DOHH2 (cell line): ENCODE data around the gene B3GNT9.

Experiments used
- H3F3A ChIP-seq: fragments of 200-600 bp; sonication (generic), shearing (Covaris generic); 2 replicates; pipeline ENCODE4 v1.6.0; 2016; ENCODE audit warnings: antibody characterized with exemption, mild to moderate bottlenecking; ENCODE audit not compliant: control insufficient read depth, insufficient read depth
- H3K27ac ChIP-seq: fragments of 200-600 bp; sonication (generic); 2 replicates; pipeline ENCODE4 v1.5.1; 2014; ENCODE audit warnings: low read depth, mild to moderate bottlenecking, low read length, moderate library complexity
- H3K27me3 ChIP-seq: fragments of 200-600 bp; sonication (generic); 2 replicates; pipeline ENCODE4 v1.6.1; 2014; ENCODE audit warnings: mild to moderate bottlenecking, low read length, mixed read lengths; ENCODE audit not compliant: control insufficient read depth
- H3K36me3 ChIP-seq: fragments of 200-600 bp; sonication (generic); 2 replicates; pipeline ENCODE4 v1.6.1; 2014; ENCODE audit warnings: mild to moderate bottlenecking, low read length, moderate library complexity, mixed read lengths; ENCODE audit not compliant: control insufficient read depth
- H3K4me1 ChIP-seq: fragments of 200-600 bp; sonication (generic); 2 replicates; pipeline ENCODE4 v1.6.1; 2014; ENCODE audit warnings: mild to moderate bottlenecking, low read length, mixed read lengths; ENCODE audit not compliant: control insufficient read depth
- H3K4me2 ChIP-seq: fragments of 200-600 bp; sonication (generic); 2 replicates; pipeline ENCODE4 v1.6.0; 2014; ENCODE audit warnings: mild to moderate bottlenecking, low read length, moderate library complexity
- H3K4me3 ChIP-seq: fragments of 200-600 bp; sonication (generic); 2 replicates; pipeline ENCODE4 v1.5.1; 2014; ENCODE audit warnings: mild to moderate bottlenecking, low read length, mixed read lengths
- H3K79me2 ChIP-seq: fragments of 200-600 bp; sonication (generic); 2 replicates; pipeline ENCODE4 v1.6.1; 2014; ENCODE audit warnings: mild to moderate bottlenecking, low read length, mixed read lengths; ENCODE audit not compliant: control insufficient read depth
- H3K9me2 ChIP-seq: fragments of 200-600 bp; sonication (generic); replicated peaks from 2 replicates; pipeline ENCODE4 v1.6.1; 2014; ENCODE audit warnings: mild to moderate bottlenecking, low read length, mixed read lengths; ENCODE audit not compliant: control insufficient read depth
- H3K9me3 ChIP-seq: fragments of 200-600 bp; sonication (generic); 2 replicates; pipeline ENCODE4 v1.6.1; 2014; ENCODE audit warnings: antibody characterized with exemption, low read length, mixed read lengths; ENCODE audit not compliant: control insufficient read depth, insufficient read depth
- H4K20me1 ChIP-seq: fragments of 200-600 bp; sonication (generic); 2 replicates; pipeline ENCODE4 v1.6.0; 2014; ENCODE audit warnings: low read depth, mild to moderate bottlenecking, antibody characterized with exemption, low read length, moderate library complexity; ENCODE audit not compliant: control insufficient read depth, insufficient read depth
- CTCF ChIP-seq: fragments of 200-600 bp; sonication (generic); IDR thresholded peaks from one replicate; pipeline ENCODE4 v1.5.1; 2014; ENCODE audit warnings: antibody characterized with exemption, mild to moderate bottlenecking, low read depth, low read length; ENCODE audit not compliant: poor library complexity, severe bottlenecking
- EZH2phosphoT487 ChIP-seq: fragments of 200-600 bp; sonication (generic); IDR thresholded peaks from 2 replicates; pipeline ENCODE4 v1.6.1; 2017; ENCODE audit warnings: borderline replicate concordance, mild to moderate bottlenecking, antibody characterized with exemption, low read length, moderate library complexity, mixed read lengths

Gene B3GNT9

GRCh38 chr16:67196881-67197280 lies 46.1 kb upstream of the B3GNT9 start:
- Histone ChIP-seq H3K27ac (no peak overlapping the region), H3K79me2 (peaks cover 35% of the 10 kb centered on the region), H3K27me3 (no peaks in the 10 kb centered on the region), H3K9me3 (no peaks in the 10 kb centered on the region), H3K9me2 (no peaks in the 10 kb centered on the region), H3K36me3 (peaks cover 88% of the 10 kb centered on the region), H3F3A (no peaks in the 10 kb centered on the region), H4K20me1 (peaks cover 3% of the 10 kb centered on the region), H3K4me3 (no peak overlapping the region), H3K4me1 (peaks cover 9% of the 10 kb centered on the region), H3K4me2 (no peak overlapping the region)
- TF ChIP-seq EZH2phosphoT487 (no peak), CTCF (no peak)

GRCh38 chr16:67195676-67196075 lies 44.9 kb upstream of the B3GNT9 start:
- H3K27ac ChIP-seq, result no peak overlapping the region
- peaks cover 3% of the 10 kb centered on the region for H4K20me1 ChIP-seq
- peaks cover 38% of the 10 kb centered on the region for H3K79me2 ChIP-seq
- peaks cover 15% of the 10 kb centered on the region for H3K4me1 ChIP-seq
- TF ChIP-seq CTCF (no peak), EZH2phosphoT487 (no peak)
- H3K4me3 ChIP-seq, result no peak overlapping the region
- peaks cover 82% of the 10 kb centered on the region for H3K36me3 ChIP-seq
- H3K9me3 ChIP-seq, result no peaks in the 10 kb centered on the region
- H3F3A ChIP-seq, result no peaks in the 10 kb centered on the region
- H3K27me3 ChIP-seq, result no peaks in the 10 kb centered on the region
- no peak overlapping the region for H3K4me2 ChIP-seq
- no peaks in the 10 kb centered on the region for H3K9me2 ChIP-seq

DNA sequence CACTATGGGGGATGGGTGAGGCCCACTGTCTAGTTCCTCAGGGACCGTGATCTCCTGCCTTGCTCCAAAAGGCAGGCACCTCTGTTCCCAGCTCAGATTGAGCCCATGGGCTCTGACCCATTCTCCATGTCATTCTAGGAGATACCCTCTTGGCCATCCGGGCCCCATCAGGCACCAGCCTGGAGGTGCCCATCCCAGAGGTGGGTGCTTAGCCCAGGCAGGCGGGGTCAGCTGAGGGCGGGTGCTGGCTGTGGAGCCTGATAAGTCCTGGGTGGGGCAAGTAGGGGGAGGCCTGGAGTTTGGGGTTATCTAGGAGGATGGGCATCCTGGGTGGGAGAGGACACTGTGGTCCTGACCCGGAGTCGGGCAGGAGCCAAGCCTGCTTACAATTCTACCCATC lies 43.5 kb upstream of the B3GNT9 start:
- TF ChIP-seq CTCF (no peak), EZH2phosphoT487 (no peak)
- no peak overlapping the region for H3K27ac ChIP-seq
- H3K4me2 ChIP-seq, result no peak overlapping the region
- H3K9me2 ChIP-seq, result no peaks in the 10 kb centered on the region
- peaks cover 3% of the 10 kb centered on the region for H4K20me1 ChIP-seq
- no peaks in the 10 kb centered on the region for H3K27me3 ChIP-seq
- H3K9me3 ChIP-seq, result no peaks in the 10 kb centered on the region
- H3K4me3 ChIP-seq, result no peak overlapping the region
- peaks cover 15% of the 10 kb centered on the region for H3K4me1 ChIP-seq
- peaks cover 38% of the 10 kb centered on the region for H3K79me2 ChIP-seq
- H3K36me3 ChIP-seq, result peaks cover 70% of the 10 kb centered on the region
- H3F3A ChIP-seq, result no peaks in the 10 kb centered on the region

- Histone ChIP-seq H3K36me3 (peaks cover 64% of the 10 kb centered on the region), H4K20me1 (peaks cover 3% of the 10 kb centered on the region), H3F3A (no peaks in the 10 kb centered on the region), H3K79me2 (peaks cover 38% of the 10 kb centered on the region), H3K4me1 (peaks cover 15% of the 10 kb centered on the region), H3K27ac (no peak overlapping the region), H3K4me2 (peak overlapping the region; percentile 89), H3K27me3 (no peaks in the 10 kb centered on the region), H3K4me3 (peak overlapping the region; percentile 95), H3K9me3 (no peaks in the 10 kb centered on the region), H3K9me2 (no peaks in the 10 kb centered on the region)
- TF ChIP-seq EZH2phosphoT487, result no peak
Observed at GRCh38 chr16:67193536-67193935, 42.7 kb upstream of the B3GNT9 start.
